HUDEP-2 (cell line): Measurements from ENCODE around the gene MGAT5.

Experiments used
- DNase-seq, 76 experiments: peaks; one replicate each; lab custom pipeline; 2025; ENCODE audit not compliant: unreplicated experiment in 76 of 76; lab: John Stamatoyannopoulos, UW

The MGAT5 gene

DNA sequence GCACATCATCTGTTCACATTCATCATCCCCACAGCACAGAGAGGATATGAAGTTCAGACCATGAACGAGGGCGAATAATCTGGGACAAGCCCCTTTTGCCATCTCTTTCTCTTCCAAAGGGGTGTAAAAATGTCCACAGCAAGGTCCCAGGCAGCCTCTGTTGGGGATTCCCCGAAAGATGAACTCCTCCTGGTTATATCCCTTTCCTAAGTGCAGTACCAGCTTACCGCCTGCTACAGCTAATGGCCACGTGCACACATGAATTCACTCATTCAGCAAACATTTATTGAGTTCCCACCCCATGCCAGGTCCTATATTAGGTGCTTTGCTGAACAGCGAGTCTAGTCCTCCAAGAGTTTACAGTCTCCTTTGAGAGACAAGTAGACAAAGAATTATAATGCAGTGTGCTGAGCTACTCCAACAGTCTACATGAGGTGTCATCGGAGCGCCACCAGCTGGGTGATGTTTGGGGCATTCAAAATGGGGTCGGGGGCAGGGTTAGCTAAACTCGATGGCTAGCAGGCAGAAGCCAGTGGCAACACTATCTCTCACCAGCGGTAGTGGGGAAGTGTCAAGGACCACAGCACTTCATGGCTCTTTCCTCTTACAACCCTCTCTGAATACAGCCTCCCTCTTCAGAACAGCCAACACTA, 236.0 kb downstream of the MGAT5 start:
- DNase-seq, result no peak

GRCh38 chr2:134490559-134490958, 236.7 kb downstream of the MGAT5 start:
- no peak for DNase-seq

DNA sequence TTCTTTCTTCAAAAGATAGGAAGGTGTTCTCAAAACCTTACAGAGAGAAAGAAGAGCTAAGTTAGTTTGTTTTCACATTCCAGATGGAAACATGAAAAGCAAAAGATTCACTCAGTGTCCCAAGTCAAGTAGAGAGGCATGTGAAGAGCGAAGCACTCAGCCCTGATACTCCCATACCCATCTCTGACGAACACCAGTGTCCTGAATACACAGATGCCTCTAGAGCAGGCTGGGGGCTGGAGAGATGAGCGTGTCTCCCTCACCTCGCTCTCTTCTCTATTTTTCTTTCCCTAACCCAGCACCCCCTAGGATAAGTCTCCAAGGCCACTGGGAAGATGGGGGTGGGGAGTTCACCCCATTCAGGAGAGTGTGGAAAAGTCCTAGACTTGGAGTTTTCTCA, 237.2 kb downstream of the MGAT5 start:
- no peak for DNase-seq

DNA sequence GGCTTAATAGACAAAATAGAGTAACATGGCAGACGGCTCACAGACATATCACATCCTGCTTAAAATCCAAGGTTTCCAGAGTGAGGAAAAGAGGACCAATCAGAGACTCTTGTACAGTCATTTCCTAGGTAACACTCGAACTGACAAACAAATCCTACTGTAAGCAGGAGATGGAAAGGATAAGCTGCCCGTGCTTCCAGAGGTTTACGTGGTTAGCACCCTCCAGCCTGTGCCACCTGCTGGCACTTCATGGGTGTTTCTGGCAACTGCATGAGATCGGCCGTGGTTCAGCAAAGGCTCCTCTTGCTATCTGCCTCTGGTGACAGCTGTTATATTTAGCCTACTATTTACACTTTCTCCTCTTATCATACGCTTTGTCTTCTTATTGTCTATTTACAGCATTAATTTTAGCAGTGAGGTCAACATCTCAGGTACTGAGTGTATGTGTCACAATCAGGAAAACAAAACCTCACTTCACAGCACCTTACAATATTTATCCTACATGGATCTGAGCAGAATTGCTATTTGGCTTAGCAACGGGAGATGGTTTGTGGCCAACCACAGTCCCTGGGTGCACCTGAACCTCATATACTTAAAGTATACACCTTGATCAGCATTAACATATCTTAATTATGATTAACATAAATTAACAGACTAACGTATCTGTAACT, 238.0 kb downstream of the MGAT5 start:
- no peak for DNase-seq

- DNase-seq, result no peak
Observed at GRCh38 chr2:134493797-134494196, 239.9 kb downstream of the MGAT5 start.

GRCh38 chr2:134498654-134499053, 244.8 kb downstream of the MGAT5 start:
- no peak for DNase-seq

GRCh38 chr2:134499307-134499926, 245.5 kb downstream of the MGAT5 start:
- no peak for DNase-seq

- DNase-seq, result no peak
Observed at GRCh38 chr2:134500211-134500935, 246.5 kb downstream of the MGAT5 start.

DNA sequence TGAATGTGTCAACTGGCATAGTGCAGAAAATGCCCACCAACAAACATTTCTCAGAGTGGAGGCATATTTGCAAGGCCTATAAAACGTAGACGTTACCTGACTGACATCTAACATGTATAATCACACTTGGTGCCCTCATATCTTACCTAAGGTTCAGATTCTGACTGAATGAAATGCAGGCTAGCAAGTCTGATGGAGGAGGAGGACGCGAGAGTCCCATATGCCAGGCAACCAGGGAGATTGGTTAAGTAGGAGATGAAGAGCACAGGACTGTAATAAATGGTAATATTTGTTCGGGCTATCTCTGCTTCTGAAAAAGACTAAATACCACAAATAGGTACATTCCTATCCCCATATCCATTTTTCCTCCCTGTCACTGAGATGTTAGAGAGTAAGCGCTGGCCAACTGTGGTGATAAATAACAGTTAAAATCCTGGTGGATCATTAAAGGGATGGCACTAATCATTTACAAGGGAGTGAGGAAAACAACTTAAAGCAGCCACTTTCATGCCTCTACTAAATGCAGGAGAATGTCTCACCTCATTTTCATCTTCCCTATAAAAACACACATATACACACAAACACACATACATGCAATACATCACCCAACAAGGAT, 247.7 kb downstream of the MGAT5 start:
- DNase-seq, result no peak

GRCh38 chr2:134502104-134502503, 248.2 kb downstream of the MGAT5 start:
- DNase-seq, result no peak
